Mesendoderm (in vitro differentiated cells): ENCODE results near the gene ALMS1.
"Not testable (repeated sequence)": the region's sequence is repeated elsewhere in the genome, so short reads cannot be mapped to it uniquely, and the experiment has no call there.

Experiments used
- DNase-seq: peaks from one replicate; pipeline ENCODE4 v3.0.0; 2013
- H2AK5ac ChIP-seq: 2 replicates; pipeline ENCODE4 v1.6.1; 2013; ENCODE audit warnings: low read length, inconsistent platforms
- H2BK120ac ChIP-seq: 2 replicates; pipeline ENCODE4 v1.6.1; 2013; ENCODE audit warnings: low read depth, mild to moderate bottlenecking, low read length, moderate library complexity, mixed read lengths
- H2BK15ac ChIP-seq: replicated peaks from 2 replicates; pipeline ENCODE4 v1.6.1; 2013; ENCODE audit warnings: low read depth, mild to moderate bottlenecking, moderate library complexity
- H2BK5ac ChIP-seq: 2 replicates; pipeline ENCODE4 v1.6.1; 2013; ENCODE audit warnings: low read length, inconsistent platforms
- H3K18ac ChIP-seq: 2 replicates; pipeline ENCODE4 v1.6.1; 2013; ENCODE audit warnings: mild to moderate bottlenecking, low read length, mixed read lengths
- H3K23ac ChIP-seq: one replicate; pipeline ENCODE4 v1.6.1; 2013; ENCODE audit warnings: low read length
- H3K27ac ChIP-seq: 2 replicates; pipeline ENCODE4 v1.5.1; 2013; ENCODE audit warnings: low read depth, mild to moderate bottlenecking, inconsistent platforms, low read length, moderate library complexity
- H3K27me3 ChIP-seq: 2 replicates; pipeline ENCODE4 v1.6.1; 2013; ENCODE audit warnings: low read length, control low read depth, mild to moderate bottlenecking, inconsistent platforms; ENCODE audit not compliant: insufficient read depth, poor library complexity
- H3K36me3 ChIP-seq: 2 replicates; pipeline ENCODE4 v1.6.1; 2013; ENCODE audit warnings: low read length, inconsistent platforms; ENCODE audit not compliant: control insufficient read depth, insufficient read depth
- H3K4ac ChIP-seq: one replicate; pipeline ENCODE4 v1.6.1; 2013; ENCODE audit warnings: low read depth, mild to moderate bottlenecking, low read length, moderate library complexity
- H3K4me1 ChIP-seq: 2 replicates; pipeline ENCODE4 v1.6.1; 2013; ENCODE audit warnings: low read depth, low read length, inconsistent platforms; ENCODE audit not compliant: control insufficient read depth
- H3K4me2 ChIP-seq: 2 replicates; pipeline ENCODE4 v1.6.1; 2013; ENCODE audit warnings: low read length
- H3K4me3 ChIP-seq: 2 replicates; pipeline ENCODE4 v1.5.1; 2013; ENCODE audit warnings: mild to moderate bottlenecking, low read length
- H3K56ac ChIP-seq: one replicate; pipeline ENCODE4 v1.6.1; 2013; ENCODE audit warnings: low read length
- H3K79me1 ChIP-seq: 2 replicates; pipeline ENCODE4 v1.6.1; 2013; ENCODE audit warnings: low read length, inconsistent platforms
- H3K79me2 ChIP-seq: 2 replicates; pipeline ENCODE4 v1.6.1; 2013; ENCODE audit warnings: mild to moderate bottlenecking, low read length; ENCODE audit not compliant: control insufficient read depth, insufficient read depth
- H3K9ac ChIP-seq: 2 replicates; pipeline ENCODE4 v1.6.1; 2013; ENCODE audit warnings: low read length, inconsistent platforms
- H4K5ac ChIP-seq: one replicate; pipeline ENCODE4 v1.6.1; 2013; ENCODE audit warnings: low read length
- H4K8ac ChIP-seq: one replicate; pipeline ENCODE4 v1.6.1; 2013; ENCODE audit warnings: low read depth, mild to moderate bottlenecking, control low read depth, low read length, moderate library complexity
- WGBS: extraction: QIAGEN DNeasy Blood & Tissue Kit; methylation state at CpG from one replicate; pipeline ENCODE4 v1.1.7; 2013; ENCODE audit warnings: low lambda C conversion rate, missing lambda C conversion rate; ENCODE audit not compliant: insufficient coverage; ENCODE audit errors: extremely low coverage; 5-methylcytosine and 5-hydroxymethylcytosine counted together

ALMS1 gene

DNA sequence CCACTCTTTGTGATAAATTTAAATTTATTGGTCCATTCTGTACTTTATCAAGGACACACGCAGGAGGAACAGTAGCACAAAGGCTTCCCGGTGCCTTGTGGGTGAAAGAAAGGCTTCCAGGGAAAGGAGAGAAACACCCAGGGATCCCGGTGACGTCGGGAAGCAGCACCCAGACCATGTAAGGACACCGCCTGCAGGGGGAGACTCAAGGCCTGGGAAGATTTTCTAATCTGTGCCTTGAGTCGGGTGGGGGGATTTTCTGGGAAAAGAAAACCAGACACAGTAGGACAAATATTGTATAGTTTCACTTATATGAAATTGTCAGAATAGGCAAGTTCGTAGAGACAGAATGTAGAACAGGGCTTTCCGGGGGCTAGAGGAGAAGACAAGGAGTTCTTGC, 239.0 kb downstream of the ALMS1 start:
- peak; percentile 8 for DNase-seq
- not testable (repeated sequence) for H4K5ac ChIP-seq, H3K79me1 ChIP-seq, H3K23ac ChIP-seq, H3K4me2 ChIP-seq, H4K8ac ChIP-seq, H3K56ac ChIP-seq, H2BK15ac ChIP-seq, H3K4ac ChIP-seq, H3K79me2 ChIP-seq, H3K36me3 ChIP-seq, H3K27me3 ChIP-seq, H2BK120ac ChIP-seq, H3K4me1 ChIP-seq, H2BK5ac ChIP-seq, H2AK5ac ChIP-seq, H3K27ac ChIP-seq, H3K9ac ChIP-seq, H3K18ac ChIP-seq, H3K4me3 ChIP-seq
- no CpG with 5 or more reads among the region's 9 CpGs for WGBS

GRCh38 chr2:73626237-73626636, 240.6 kb downstream of the ALMS1 start:
- not testable (repeated sequence) for H3K4me3 ChIP-seq, H3K9ac ChIP-seq, H4K5ac ChIP-seq, H2BK5ac ChIP-seq, H3K79me2 ChIP-seq, H3K36me3 ChIP-seq, H3K4me1 ChIP-seq, H3K18ac ChIP-seq, H3K23ac ChIP-seq, H3K56ac ChIP-seq, H3K27me3 ChIP-seq, H2AK5ac ChIP-seq, H3K27ac ChIP-seq, DNase-seq, H4K8ac ChIP-seq, H2BK15ac ChIP-seq, H3K4ac ChIP-seq, H3K79me1 ChIP-seq, H2BK120ac ChIP-seq, H3K4me2 ChIP-seq
- WGBS: no CpG with 5 or more reads among the region's 5 CpGs

DNA sequence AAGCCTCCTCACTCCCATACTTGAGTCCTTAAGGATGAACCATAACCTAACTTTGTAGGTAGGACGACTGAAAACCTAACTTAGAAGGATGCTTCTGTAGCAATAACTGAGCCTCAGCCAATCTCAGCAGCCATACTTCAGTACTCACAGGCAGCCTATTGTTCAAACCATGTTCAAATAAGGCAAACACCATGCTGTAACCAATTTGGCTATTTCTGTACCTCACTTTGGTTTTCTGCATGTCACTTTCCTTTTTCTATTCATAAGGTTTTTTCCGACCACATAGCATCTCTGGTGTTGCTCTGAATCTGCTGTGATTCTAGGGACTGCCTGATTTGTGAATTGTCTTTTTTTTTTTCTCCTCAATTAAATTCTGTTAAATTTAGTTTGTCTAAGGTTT, 242.9 kb downstream of the ALMS1 start:
- H3K56ac ChIP-seq, H3K79me2 ChIP-seq, H2BK15ac ChIP-seq, H2BK120ac ChIP-seq, H3K27me3 ChIP-seq, H3K36me3 ChIP-seq, H3K23ac ChIP-seq, H3K18ac ChIP-seq, H3K4me1 ChIP-seq, H3K4me3 ChIP-seq, H3K4ac ChIP-seq, DNase-seq, H4K5ac ChIP-seq, H3K27ac ChIP-seq, H4K8ac ChIP-seq, H3K4me2 ChIP-seq, H2BK5ac ChIP-seq, H3K79me1 ChIP-seq, H2AK5ac ChIP-seq, H3K9ac ChIP-seq: not testable (repeated sequence)
- no CpG with 5 or more reads among the region's 2 CpGs for WGBS

DNA sequence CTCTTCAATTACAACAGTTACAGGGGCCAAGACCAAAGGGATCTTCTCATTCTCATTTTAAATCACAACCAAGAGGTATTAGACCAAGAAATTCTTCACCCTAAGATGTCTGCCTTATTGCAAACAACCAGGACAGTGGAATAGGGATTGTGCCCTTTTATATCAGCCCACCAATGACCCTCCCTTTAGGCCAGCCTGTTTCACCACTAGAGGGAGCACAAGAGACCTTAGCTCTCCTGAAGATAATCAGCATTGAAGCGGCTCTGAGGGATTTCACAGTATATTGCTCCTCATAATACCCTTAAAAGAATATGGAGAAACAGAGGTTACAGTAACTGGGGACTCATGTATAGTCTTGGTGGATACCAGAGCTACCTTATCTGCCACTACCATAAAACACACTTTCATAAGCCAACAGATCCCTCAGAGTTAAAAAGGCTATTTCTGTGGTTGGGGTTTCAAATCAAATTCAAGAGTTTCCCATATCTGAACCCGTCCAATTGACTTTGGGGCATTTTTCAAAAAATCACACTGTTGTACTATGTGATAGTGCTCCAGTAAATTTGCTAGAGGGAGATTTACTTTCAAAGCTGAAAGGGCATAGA, 245.1 kb downstream of the ALMS1 start:
- not testable (repeated sequence) for H2AK5ac ChIP-seq, H3K9ac ChIP-seq, H3K27ac ChIP-seq, H3K27me3 ChIP-seq, H2BK120ac ChIP-seq, H3K4me2 ChIP-seq, H3K4me3 ChIP-seq, H3K4me1 ChIP-seq, H2BK5ac ChIP-seq, H4K5ac ChIP-seq, H3K56ac ChIP-seq, H4K8ac ChIP-seq, H3K36me3 ChIP-seq, H3K23ac ChIP-seq, H2BK15ac ChIP-seq, H3K79me1 ChIP-seq, H3K4ac ChIP-seq, H3K18ac ChIP-seq, H3K79me2 ChIP-seq
- DNase-seq: peak; percentile 18
- WGBS: no CpG with 5 or more reads among the region's 2 CpGs

GRCh38 chr2:73636977-73637376, 251.3 kb downstream of the ALMS1 start:
- H3K36me3 ChIP-seq: not testable (repeated sequence)

GRCh38 chr2:73638429-73638828, 252.8 kb downstream of the ALMS1 start:
- no peak overlapping the region for H3K4me3 ChIP-seq
- no peak overlapping the region for H2BK15ac ChIP-seq
- H4K8ac ChIP-seq: no peak overlapping the region
- H3K4me2 ChIP-seq: no peak overlapping the region
- H3K18ac ChIP-seq: no peak overlapping the region
- DNase-seq: no peak
- H2BK5ac ChIP-seq: no peak overlapping the region
- H3K27ac ChIP-seq: no peak overlapping the region
- WGBS: no CpG with 5 or more reads among the region's 1 CpG
- H3K4me1 ChIP-seq: no peaks in the 10 kb centered on the region
- no peak overlapping the region for H3K9ac ChIP-seq
- H3K79me1 ChIP-seq: no peaks in the 10 kb centered on the region
- no peak overlapping the region for H4K5ac ChIP-seq
- H3K36me3 ChIP-seq: no peaks in the 10 kb centered on the region
- no peaks in the 10 kb centered on the region for H3K79me2 ChIP-seq
- no peaks in the 10 kb centered on the region for H3K27me3 ChIP-seq
- no peak overlapping the region for H2BK120ac ChIP-seq
- H3K4ac ChIP-seq: no peak overlapping the region
- H3K56ac ChIP-seq: no peak overlapping the region
- H3K23ac ChIP-seq: no peak overlapping the region
- no peak overlapping the region for H2AK5ac ChIP-seq

More at GRCh38 chr2:73636977-73637376, 251.3 kb downstream of the ALMS1 start:
- not testable (repeated sequence) for H2BK120ac ChIP-seq, H3K18ac ChIP-seq, H3K9ac ChIP-seq, H3K4me1 ChIP-seq, H3K23ac ChIP-seq, DNase-seq, H4K5ac ChIP-seq, H3K4me3 ChIP-seq, H2BK5ac ChIP-seq, H3K4me2 ChIP-seq, H3K79me1 ChIP-seq, H2AK5ac ChIP-seq, H2BK15ac ChIP-seq, H3K79me2 ChIP-seq, H3K56ac ChIP-seq, H3K27me3 ChIP-seq, H3K27ac ChIP-seq, H3K4ac ChIP-seq, H4K8ac ChIP-seq
